ENCODE results near the gene SYCE3.

Gene SYCE3

DNA sequence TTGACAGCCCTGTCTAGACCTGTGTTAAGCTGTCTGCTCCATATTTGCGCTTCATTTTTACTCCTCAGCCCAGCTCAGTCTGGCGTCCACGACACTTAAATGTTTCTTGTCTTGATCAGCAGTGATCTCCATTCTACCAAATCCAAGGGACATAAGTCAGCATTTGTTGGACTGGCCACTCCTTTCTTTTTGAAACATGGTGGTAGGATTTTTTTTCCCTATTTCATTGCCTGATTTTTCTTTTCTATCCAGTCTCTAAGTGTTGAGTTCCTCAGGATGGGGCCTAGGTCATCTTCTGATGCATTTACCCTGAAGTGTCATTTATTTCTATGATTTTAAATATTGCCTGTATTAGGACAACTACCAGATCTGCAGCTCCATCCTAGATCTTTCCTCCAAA is 53.8 kb downstream of the SYCE3 start:
- H3K36me3 ChIP-seq (ENCODE audit: control insufficient read depth, insufficient read depth, low read length): peaks cover 9% of the 10 kb centered on the region
- H3K4me3 ChIP-seq (replicated peaks; ENCODE audit: low read depth, low read length): peak overlapping the region; percentile 98
- H3K27me3 ChIP-seq (replicated peaks; ENCODE audit: control insufficient read depth, insufficient read depth, low read length): no peaks in the 10 kb centered on the region
- DNase-seq (ENCODE audit: extremely low read depth, insufficient read length): no peak
- TF ChIP-seq, protein P1, sequence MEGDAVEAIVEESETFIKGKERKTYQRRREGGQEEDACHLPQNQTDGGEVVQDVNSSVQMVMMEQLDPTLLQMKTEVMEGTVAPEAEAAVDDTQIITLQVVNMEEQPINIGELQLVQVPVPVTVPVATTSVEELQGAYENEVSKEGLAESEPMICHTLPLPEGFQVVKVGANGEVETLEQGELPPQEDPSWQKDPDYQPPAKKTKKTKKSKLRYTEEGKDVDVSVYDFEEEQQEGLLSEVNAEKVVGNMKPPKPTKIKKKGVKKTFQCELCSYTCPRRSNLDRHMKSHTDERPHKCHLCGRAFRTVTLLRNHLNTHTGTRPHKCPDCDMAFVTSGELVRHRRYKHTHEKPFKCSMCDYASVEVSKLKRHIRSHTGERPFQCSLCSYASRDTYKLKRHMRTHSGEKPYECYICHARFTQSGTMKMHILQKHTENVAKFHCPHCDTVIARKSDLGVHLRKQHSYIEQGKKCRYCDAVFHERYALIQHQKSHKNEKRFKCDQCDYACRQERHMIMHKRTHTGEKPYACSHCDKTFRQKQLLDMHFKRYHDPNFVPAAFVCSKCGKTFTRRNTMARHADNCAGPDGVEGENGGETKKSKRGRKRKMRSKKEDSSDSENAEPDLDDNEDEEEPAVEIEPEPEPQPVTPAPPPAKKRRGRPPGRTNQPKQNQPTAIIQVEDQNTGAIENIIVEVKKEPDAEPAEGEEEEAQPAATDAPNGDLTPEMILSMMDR (IDR thresholded peaks at IDR 0.05; ENCODE audit: insufficient read depth, low read length, poor library complexity, severe bottlenecking): no peak

DNA sequence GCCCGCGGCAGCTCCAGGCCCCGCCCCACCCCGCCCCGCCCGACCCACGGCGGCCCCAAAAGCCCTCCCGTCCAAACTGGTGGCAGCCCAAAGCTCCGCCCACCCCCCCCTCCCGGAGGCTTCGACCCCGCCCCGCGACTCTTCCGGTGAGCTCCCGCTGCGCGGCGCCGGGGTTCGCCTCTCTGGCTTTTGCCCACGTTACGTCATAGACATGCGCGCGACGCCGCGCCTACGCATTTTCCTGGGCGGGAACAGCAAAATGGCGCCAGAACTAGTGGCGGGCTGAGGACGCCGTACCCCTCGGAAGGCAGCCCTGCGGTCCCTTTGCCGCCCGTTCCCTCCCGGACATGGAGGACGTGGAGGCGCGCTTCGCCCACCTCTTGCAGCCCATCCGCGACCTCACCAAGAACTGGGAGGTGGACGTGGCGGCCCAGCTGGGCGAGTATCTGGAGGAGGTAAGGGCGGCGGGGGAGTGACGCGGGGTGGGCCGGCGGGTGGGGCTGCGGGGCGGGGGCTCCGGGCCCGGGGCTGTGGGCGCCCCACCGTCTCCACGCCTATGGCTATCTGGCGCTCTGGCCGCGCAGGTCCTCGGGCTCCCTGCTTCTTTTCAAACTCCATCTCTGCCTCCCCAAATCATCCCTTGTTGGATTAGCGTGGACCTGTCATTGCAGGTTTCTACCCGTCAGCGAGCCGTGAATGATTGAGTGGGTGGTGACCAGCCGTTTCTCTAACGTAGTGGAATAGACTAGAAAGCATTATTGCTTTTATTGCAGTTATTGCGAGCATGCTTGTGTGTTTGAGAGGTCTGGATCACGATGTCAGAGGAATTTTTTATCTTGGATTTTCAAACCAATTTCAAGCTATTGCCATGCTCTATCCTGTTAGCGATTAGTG is 54.5 kb downstream of the SYCE3 start, which contains the start of gene NCAPH2:
Gene NCAPH2 (plus strand): TSS at position 234 of the 894 bp plus-strand sequence. CDS start 114 bp downstream, at position 348.
- TF ChIP-seq, protein P1 (IDR thresholded peaks at IDR 0.05; ENCODE audit: insufficient read depth, low read length, poor library complexity, severe bottlenecking): peak; percentile 13
- Histone ChIP-seq H3K4me3 (replicated peaks; ENCODE audit: low read depth, low read length) (peak within 1 kb of the TSS; percentile 98), H3K36me3 (ENCODE audit: control insufficient read depth, insufficient read depth, low read length) (peaks cover 14% of the 10 kb centered on the region), H3K27me3 (replicated peaks; ENCODE audit: control insufficient read depth, insufficient read depth, low read length) (no peaks in the 10 kb centered on the region)
- DNase-seq (ENCODE audit: extremely low read depth, insufficient read length): peak; percentile 95

DNA sequence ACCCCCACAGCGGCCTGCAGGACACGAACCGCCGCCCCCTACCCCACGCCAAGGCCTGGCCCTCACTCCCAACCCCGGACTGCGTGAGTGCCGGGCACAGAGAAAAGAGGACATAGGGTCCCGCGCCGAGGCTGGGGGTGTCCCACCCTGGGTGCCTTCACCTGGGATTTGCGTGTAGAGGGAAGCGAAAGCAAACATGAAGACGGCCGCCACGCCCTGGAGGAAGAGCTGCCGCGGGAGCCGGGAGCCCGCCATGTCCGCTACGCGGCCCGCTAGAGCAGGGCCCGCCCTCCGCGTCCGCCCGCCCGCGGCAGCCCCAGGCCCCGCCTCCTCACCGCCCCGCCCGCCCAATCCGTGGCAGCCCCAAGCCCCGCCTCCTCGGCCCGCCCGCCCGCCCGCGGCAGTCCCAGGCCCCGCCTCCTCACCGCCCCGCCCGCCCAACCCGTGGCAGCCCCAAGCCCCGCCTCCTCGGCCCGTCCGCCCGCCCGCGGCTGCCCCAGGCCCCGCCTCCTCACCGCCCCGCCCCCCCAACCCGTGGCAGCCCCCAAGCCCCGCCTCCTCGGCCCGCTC is 55.2 kb downstream of the SYCE3 start, which contains the start of gene LMF2:
Gene LMF2 (minus strand): TSS at position 282 of the 570 bp plus-strand sequence. CDS start 27 bp downstream, at position 255.
- TF ChIP-seq, protein P1 (IDR thresholded peaks at IDR 0.05; ENCODE audit: insufficient read depth, low read length, poor library complexity, severe bottlenecking): no peak
- H3K36me3 ChIP-seq (ENCODE audit: control insufficient read depth, insufficient read depth, low read length): peaks cover 19% of the 10 kb centered on the region
- DNase-seq (ENCODE audit: extremely low read depth, insufficient read length): peak; percentile 86
- no peaks in the 10 kb centered on the region for H3K27me3 ChIP-seq (replicated peaks; ENCODE audit: control insufficient read depth, insufficient read depth, low read length)
- H3K4me3 ChIP-seq (replicated peaks; ENCODE audit: low read depth, low read length): peak within 1 kb of the TSS; percentile 98

DNA sequence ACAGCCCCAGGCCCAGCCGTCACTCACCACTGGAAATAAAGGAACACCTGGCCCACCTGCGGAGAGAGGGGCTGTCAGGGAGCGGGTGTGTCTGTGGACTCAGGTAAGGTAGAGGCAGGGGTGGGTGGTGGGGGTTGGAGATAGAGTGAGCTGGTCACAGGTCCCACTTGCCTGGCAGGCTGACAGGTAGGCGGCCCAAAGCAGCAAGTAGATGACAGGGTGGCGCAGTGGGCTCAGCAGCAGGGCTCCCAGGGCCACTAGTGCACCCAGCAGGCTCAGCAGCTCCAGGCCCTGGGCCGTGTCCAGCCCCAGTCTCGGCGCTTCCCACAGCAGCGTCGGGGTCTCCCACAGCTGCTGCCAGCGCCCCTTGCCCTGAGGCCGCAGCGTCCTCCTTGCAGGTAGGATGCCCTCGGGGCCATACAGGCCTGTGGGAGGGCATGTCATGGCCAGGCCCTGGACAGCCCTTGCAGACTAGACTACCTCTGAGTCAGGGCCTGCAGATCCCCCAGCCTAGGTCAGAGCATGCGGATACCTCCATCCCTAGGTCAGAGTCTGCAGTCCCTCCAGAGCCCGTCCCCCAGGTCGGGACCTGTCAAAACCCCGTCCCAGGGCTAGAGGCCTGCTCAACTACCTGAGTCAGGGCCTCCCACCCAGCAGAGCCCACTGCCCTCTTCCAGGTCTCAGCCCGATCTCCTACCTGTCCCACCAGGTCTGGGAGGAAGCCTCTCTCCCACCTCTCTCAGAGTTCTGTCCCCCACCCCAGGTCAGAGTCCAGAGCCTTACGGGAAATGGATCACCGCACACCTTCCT is 55.9 kb downstream of the SYCE3 start:
- peaks cover 20% of the 10 kb centered on the region for H3K36me3 ChIP-seq (ENCODE audit: control insufficient read depth, insufficient read depth, low read length)
- no peak for DNase-seq (ENCODE audit: extremely low read depth, insufficient read length)
- H3K27me3 ChIP-seq (replicated peaks; ENCODE audit: control insufficient read depth, insufficient read depth, low read length): no peaks in the 10 kb centered on the region
- TF ChIP-seq, protein P1 (IDR thresholded peaks at IDR 0.05; ENCODE audit: insufficient read depth, low read length, poor library complexity, severe bottlenecking): no peak
- peak overlapping the region; percentile 96 for H3K4me3 ChIP-seq (replicated peaks; ENCODE audit: low read depth, low read length)

DNA sequence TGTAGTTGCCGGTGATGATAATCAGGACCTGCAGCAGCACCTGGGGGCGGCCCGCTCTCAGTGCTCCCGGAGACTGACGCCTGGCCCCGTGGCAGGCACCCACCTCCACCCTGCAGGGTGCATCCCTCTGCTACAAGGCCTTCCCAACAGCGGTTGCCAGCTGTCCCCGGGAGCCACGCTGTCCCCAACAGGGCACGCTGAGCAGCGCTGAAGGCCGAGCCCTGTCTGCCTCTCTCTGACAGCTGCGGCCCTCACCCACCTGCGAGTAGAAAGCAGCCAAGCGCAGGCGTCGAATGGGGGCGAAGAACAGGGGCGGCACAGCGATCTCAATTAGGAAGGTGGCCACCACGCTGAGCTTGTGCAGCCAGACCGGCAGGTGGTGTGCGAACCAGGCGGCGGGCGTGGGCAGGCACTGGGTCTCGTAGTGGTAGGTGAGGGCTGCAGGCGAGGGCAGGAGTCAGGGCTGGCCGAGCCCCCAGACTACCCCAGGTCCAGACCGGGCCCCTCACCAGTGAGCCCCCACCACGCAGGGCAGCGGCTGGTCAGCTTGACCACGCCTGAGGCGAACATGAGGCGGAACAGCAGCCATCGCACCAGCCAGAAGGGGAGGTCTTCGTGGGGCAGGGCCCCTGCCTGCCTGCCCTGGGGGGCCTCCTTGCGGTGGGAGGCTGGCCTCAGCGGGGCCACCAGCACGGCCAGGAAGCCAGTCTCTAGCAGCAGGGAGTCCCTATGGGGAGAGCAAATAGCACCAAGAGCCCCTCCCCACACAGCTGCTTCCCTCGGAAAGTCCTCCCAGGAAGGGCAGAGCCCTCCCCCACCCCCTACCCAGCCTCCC is 56.7 kb downstream of the SYCE3 start:
- TF ChIP-seq, protein P1 (IDR thresholded peaks at IDR 0.05; ENCODE audit: insufficient read depth, low read length, poor library complexity, severe bottlenecking): no peak
- Histone ChIP-seq H3K4me3 (replicated peaks; ENCODE audit: low read depth, low read length) (peak overlapping the region; percentile 96), H3K27me3 (replicated peaks; ENCODE audit: control insufficient read depth, insufficient read depth, low read length) (no peaks in the 10 kb centered on the region), H3K36me3 (ENCODE audit: control insufficient read depth, insufficient read depth, low read length) (peaks cover 20% of the 10 kb centered on the region)
- no peak for DNase-seq (ENCODE audit: extremely low read depth, insufficient read length)

Measured in GM06990 (cell line).